Lower leg skin (tissue), 4 donors: ENCODE data around the gene STOM. TPM values are rescaled to one million over a fixed set of nuclear protein-coding genes. Genes with fewer than 3 reads are reported as not detected.

ENCODE experiments used
- DNase-seq, 2 donors: peaks; one replicate each; pipeline ENCODE4 v3.0.0-alpha.2; 2019; ENCODE audit warnings: low spot score in 2 of 2
- H3K4me3 ChIP-seq: fragments of 200-600 bp; sonication (generic); 2 replicates; pipeline ENCODE4 v1.5.1; 2017; ENCODE audit warnings: mild to moderate bottlenecking, low read depth; ENCODE audit not compliant: poor library complexity, severe bottlenecking
- POLR2A ChIP-seq, 2 donors: fragments of 450-650 bp; IDR thresholded peaks; one replicate each; pipeline ENCODE4 v1.6.1; 2016 to 2017; ENCODE audit warnings: antibody characterized with exemption in 2 of 2, mild to moderate bottlenecking in 1 of 2, moderate library complexity in 1 of 2
- WGBS, 2 donors: methylation state at CpG; one replicate each; pipeline ENCODE4 v1.1.5; 2018; 5-methylcytosine and 5-hydroxymethylcytosine counted together
- intact Hi-C: fragments of 100-400 bp; cut with DNase I; formaldehyde crosslinking; loops from one replicate; pipeline ENCODE4 v1.15.0; 2023; ENCODE audit warnings: low total_unique reads
- total RNA-seq, 4 donors: library from RNA; depleted of rRNA; stranded (reverse); fragments of >200 nt; gene quantifications; one replicate each; pipeline ENCODE4 v1.1.0, GENCODE V29; 2016
- TF ChIP-seq, protein P1 (sequence below), 3 donors: fragments of 450-650 bp; IDR thresholded peaks; one replicate each; pipeline ENCODE4 v1.5.1; 2016; ENCODE audit warnings: antibody characterized with exemption in 3 of 3, mild to moderate bottlenecking in 3 of 3, moderate library complexity in 2 of 3

Gene STOM
- total RNA-seq, 4 donors from 2014 or later, result 131 to 323 (median 208) TPM

DNA sequence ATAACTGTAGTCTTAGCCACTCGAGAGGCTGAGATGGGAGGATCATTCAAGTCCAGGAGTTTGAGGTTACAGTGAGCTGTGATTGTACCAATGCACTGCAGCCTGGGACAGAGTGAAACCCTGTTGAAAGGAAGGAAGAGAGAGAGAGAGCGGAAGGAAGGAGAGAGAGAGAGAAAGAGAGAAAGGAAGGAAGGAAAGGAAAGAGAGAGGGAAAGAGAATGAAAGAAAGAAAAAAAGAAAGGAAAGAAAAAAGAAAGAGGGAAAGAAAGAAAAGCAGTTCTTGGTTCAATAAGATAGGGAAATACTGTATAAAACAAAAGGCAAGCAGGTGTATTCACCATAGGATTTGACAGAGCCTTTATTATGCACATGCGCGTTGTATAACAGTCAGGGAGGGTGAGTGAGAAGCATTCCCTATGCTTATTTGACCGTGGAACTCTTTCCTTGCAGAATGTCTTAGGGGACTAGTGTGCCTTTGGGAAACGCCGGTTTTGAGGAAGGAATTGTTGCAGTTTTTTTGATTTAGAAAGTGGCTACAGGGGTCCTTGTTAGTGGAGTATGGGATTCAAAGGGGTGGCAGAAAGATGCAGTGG is 60.1 kb downstream of the STOM start:
- TF ChIP-seq, protein P1, sequence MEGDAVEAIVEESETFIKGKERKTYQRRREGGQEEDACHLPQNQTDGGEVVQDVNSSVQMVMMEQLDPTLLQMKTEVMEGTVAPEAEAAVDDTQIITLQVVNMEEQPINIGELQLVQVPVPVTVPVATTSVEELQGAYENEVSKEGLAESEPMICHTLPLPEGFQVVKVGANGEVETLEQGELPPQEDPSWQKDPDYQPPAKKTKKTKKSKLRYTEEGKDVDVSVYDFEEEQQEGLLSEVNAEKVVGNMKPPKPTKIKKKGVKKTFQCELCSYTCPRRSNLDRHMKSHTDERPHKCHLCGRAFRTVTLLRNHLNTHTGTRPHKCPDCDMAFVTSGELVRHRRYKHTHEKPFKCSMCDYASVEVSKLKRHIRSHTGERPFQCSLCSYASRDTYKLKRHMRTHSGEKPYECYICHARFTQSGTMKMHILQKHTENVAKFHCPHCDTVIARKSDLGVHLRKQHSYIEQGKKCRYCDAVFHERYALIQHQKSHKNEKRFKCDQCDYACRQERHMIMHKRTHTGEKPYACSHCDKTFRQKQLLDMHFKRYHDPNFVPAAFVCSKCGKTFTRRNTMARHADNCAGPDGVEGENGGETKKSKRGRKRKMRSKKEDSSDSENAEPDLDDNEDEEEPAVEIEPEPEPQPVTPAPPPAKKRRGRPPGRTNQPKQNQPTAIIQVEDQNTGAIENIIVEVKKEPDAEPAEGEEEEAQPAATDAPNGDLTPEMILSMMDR (IDR thresholded peaks at IDR 0.05), result no peak
- TF ChIP-seq POLR2A (IDR thresholded peaks at IDR 0.05), result no peak
- no peak for DNase-seq
- intact Hi-C loops, result loop anchor here (10.0 kb wide), 1 partner anchor 95 kb away; no protein-coding TSS in a partner anchor
- WGBS, 2 donors, result 95% methylated on average over 7 of the region's 7 CpGs
- no peak overlapping the region for H3K4me3 ChIP-seq

- DNase-seq, result no peak
- intact Hi-C loops, result no loop called here
- WGBS, 2 donors, result 84 to 96% methylated on average over 6 of the region's 6 CpGs
- TF ChIP-seq POLR2A (IDR thresholded peaks at IDR 0.05), result no peak
- TF ChIP-seq, protein P1 (IDR thresholded peaks at IDR 0.05), result no peak
- H3K4me3 ChIP-seq, result no peak overlapping the region
Measured at GRCh38 chr9:121309171-121309570, 60.9 kb downstream of the STOM start.

- intact Hi-C loops, result no loop called here
- no peak overlapping the region for H3K4me3 ChIP-seq
- whole genome bisulfite sequencing, 2 donors, result 89 to 91% methylated on average over 13 of the region's 13 CpGs
- no peak for DNase-seq
- TF ChIP-seq, protein P1 (IDR thresholded peaks at IDR 0.05), result no peak
- no peak for TF ChIP-seq POLR2A (IDR thresholded peaks at IDR 0.05)
Measured at GRCh38 chr9:121308765-121309164, 61.3 kb downstream of the STOM start.

GRCh38 chr9:121307976-121308375 is 62.1 kb downstream of the STOM start:
- 74 to 75% methylated on average over 2 of the region's 2 CpGs for WGBS, 2 donors
- TF ChIP-seq, protein P1 (IDR thresholded peaks at IDR 0.05), result no peak
- TF ChIP-seq POLR2A (IDR thresholded peaks at IDR 0.05), result no peak
- intact Hi-C loops, result no loop called here
- DNase-seq, result no peak
- H3K4me3 ChIP-seq, result no peak overlapping the region

DNA sequence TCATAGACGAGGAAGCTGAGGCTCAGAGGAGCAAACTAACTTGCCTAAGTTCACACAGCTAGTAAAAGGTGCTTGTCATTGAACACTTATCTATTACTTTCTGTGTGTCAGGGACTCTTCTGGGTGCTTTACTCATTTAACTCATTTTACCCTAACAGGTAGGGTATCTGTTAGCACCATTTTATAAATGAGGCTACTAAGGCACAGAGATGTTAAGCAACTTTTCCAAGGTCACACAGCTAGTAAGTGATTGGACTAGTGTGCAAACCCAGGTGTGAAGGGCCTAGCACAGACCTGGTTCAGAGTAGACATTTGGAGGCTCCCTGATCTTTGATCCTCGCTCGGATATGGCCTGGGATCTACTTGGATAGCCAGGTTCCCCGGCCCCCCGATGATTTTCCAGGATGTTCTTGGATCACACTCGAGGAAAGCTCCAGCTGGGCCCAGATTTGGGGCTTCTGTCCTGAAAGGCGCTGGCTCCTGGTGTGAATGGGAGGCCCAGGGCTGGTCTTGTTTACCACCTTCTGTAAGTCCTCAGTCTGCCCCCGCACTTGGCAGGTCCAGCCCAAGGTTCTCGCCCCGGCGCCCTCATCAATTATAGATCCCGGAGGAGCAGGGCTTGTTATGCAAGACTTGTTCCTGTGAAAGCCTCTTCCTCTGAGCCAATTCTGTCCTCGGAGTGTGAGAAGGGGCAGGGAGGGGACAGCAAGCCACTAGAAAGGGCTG is 64.6 kb downstream of the STOM start:
- TF ChIP-seq, protein P1 (IDR thresholded peaks at IDR 0.05), result no peak
- TF ChIP-seq POLR2A (IDR thresholded peaks at IDR 0.05), result no peak
- DNase-seq, result peak; percentile 80 to 95
- WGBS, 2 donors, result 42 to 63% methylated on average over 13 of the region's 13 CpGs
- intact Hi-C loops, result no loop called here
- no peak overlapping the region for H3K4me3 ChIP-seq
